SK-N-SH (cell line): ENCODE data around the gene AFAP1. TPM values are rescaled to one million over a fixed set of nuclear protein-coding genes. Genes with fewer than 3 reads are reported as not detected.

Experiments
- CTCF ChIA-PET: fragments of 300-600, 350-600 bp; formaldehyde crosslinking; extraction: SDS; loops from one replicate; lab custom pipeline; 2021; lab: Yijun Ruan, JAX
- POLR2A ChIA-PET: fragments of 350-600 bp; sonication (Branson Sonifier 250); formaldehyde crosslinking; extraction: SDS; loops from one replicate; lab custom pipeline; 2020; ENCODE audit warnings: antibody characterized with exemption, inconsistent platforms; lab: Yijun Ruan, JAX
- DNase-seq: peaks from one replicate; pipeline ENCODE4 v3.0.0; 2012
- H2AFZ ChIP-seq: fragments of 200-600 bp; sonication (generic); 2 replicates; pipeline ENCODE4 v1.8.1; 2016; ENCODE audit warnings: antibody characterized with exemption, mild to moderate bottlenecking, low read depth
- H3F3A ChIP-seq: fragments of 200-600 bp; sonication (generic); replicated peaks from 2 replicates; pipeline ENCODE3; 2016; ENCODE audit warnings: antibody characterized with exemption, mild to moderate bottlenecking; ENCODE audit not compliant: insufficient read depth
- H3K27ac ChIP-seq, 2 experiments: fragments of 200-500 bp in 1 of 2; fragments of 200-600 bp in 1 of 2; sonication (Bioruptor generic) in 1 of 2; sonication (generic), shearing (Covaris generic) in 1 of 2; 2 replicates each; pipeline versions ENCODE4 v1.5.1 to v1.6.1; 2014 to 2016; ENCODE audit warnings: low read depth in 2 of 2, inconsistent platforms in 1 of 2, low read length in 1 of 2, mild to moderate bottlenecking in 1 of 2, mixed read lengths in 1 of 2
- H3K27me3 ChIP-seq: fragments of 200-600 bp; sonication (generic), shearing (Covaris generic); 2 replicates; pipeline ENCODE4 v1.6.1; 2016; ENCODE audit warnings: mixed run types; ENCODE audit not compliant: insufficient read depth
- H3K36me3 ChIP-seq, 2 experiments: fragments of 200-500 bp in 1 of 2; fragments of 200-600 bp in 1 of 2; sonication (Bioruptor generic) in 1 of 2; sonication (generic) in 1 of 2; replicated peaks in 1 of 2; 2 replicates each; pipeline versions ENCODE3 to v1.5.1; 2014 to 2016; ENCODE audit warnings: low read length in 1 of 2, mild to moderate bottlenecking in 1 of 2; ENCODE audit not compliant: insufficient read depth in 2 of 2, control insufficient read depth in 1 of 2
- H3K4me1 ChIP-seq, 2 experiments: fragments of 200-500 bp in 1 of 2; fragments of 200-600 bp in 1 of 2; sonication (Bioruptor generic) in 1 of 2; sonication (generic), shearing (Covaris generic) in 1 of 2; 2 replicates each; pipeline versions ENCODE4 v1.5.1 to v1.6.1; 2014 to 2016; ENCODE audit warnings: low read depth in 1 of 2, low read length in 1 of 2, mixed run types in 1 of 2; ENCODE audit not compliant: insufficient read depth in 2 of 2, control insufficient read depth in 1 of 2
- H3K4me2 ChIP-seq: fragments of 200-600 bp; sonication (generic), shearing (Covaris generic); 2 replicates; pipeline ENCODE4 v1.6.1; 2017; ENCODE audit warnings: mixed run types
- H3K4me3 ChIP-seq, 2 experiments: fragments of 200-500 bp in 1 of 2; fragments of 200-600 bp in 1 of 2; sonication (Bioruptor generic) in 1 of 2; sonication (generic), shearing (Covaris generic) in 1 of 2; 2 replicates each; pipeline versions ENCODE4 v1.5.1 to v1.8.1; 2014 to 2016; ENCODE audit warnings: low read depth in 2 of 2, inconsistent platforms in 1 of 2, low read length in 1 of 2, mild to moderate bottlenecking in 1 of 2, mixed read lengths in 1 of 2, moderate library complexity in 1 of 2
- H3K79me2 ChIP-seq: fragments of 200-600 bp; sonication (generic); 2 replicates; pipeline ENCODE4 v1.8.1; 2017; ENCODE audit warnings: mild to moderate bottlenecking; ENCODE audit not compliant: insufficient read depth
- H3K9ac ChIP-seq: fragments of 200-600 bp; sonication (generic); 2 replicates; pipeline ENCODE4 v1.6.1; 2017; ENCODE audit warnings: mixed run types
- H3K9me2 ChIP-seq: fragments of 200-600 bp; sonication (generic); 2 replicates; pipeline ENCODE4 v1.6.1; 2017; ENCODE audit warnings: mixed run types
- H3K9me3 ChIP-seq: fragments of 200-600 bp; sonication (generic); 2 replicates; pipeline ENCODE4 v1.6.1; 2017; ENCODE audit warnings: mixed run types, mild to moderate bottlenecking, moderate library complexity
- H4K20me1 ChIP-seq: fragments of 200-600 bp; sonication (generic); 2 replicates; pipeline ENCODE4 v1.6.1; 2017; ENCODE audit warnings: mild to moderate bottlenecking, mixed run types; ENCODE audit not compliant: insufficient read depth
- CTCF ChIP-seq: fragments of 200-600 bp; sonication (generic); IDR thresholded peaks from 2 replicates; pipeline ENCODE4 v1.6.1; 2017; ENCODE audit warnings: antibody characterized with exemption, mild to moderate bottlenecking, moderate library complexity
- FOXJ3 ChIP-seq: sonication (generic); formaldehyde crosslinking; IDR thresholded peaks from 2 replicates; pipeline ENCODE4 v1.5.1; 2020; ENCODE audit warnings: mild to moderate bottlenecking, missing genetic modification reagents
- GABPA ChIP-seq: IDR thresholded peaks from 2 replicates; pipeline ENCODE4 v1.4.0; 2012; ENCODE audit warnings: low read depth, mild to moderate bottlenecking
- MEF2A ChIP-seq: IDR thresholded peaks from 2 replicates; pipeline ENCODE4 v1.4.0; 2012; ENCODE audit warnings: low read depth, borderline replicate concordance
- PBX3 ChIP-seq: IDR thresholded peaks from 2 replicates; pipeline ENCODE4; 2012
- RAD21 ChIP-seq: IDR thresholded peaks from 2 replicates; pipeline ENCODE4 v1.6.1; 2012; ENCODE audit warnings: mild to moderate bottlenecking, low read length
- RCOR1 ChIP-seq: fragments of 150-350 bp; IDR thresholded peaks from 2 replicates; pipeline ENCODE4 v1.6.1; 2017; ENCODE audit warnings: antibody characterized with exemption, low read length
- REST ChIP-seq: IDR thresholded peaks from 2 replicates; pipeline ENCODE4 v1.6.1; 2012; ENCODE audit warnings: mild to moderate bottlenecking, low read depth, low read length, moderate library complexity
- RFX5 ChIP-seq: IDR thresholded peaks from 2 replicates; pipeline ENCODE4 v1.6.1; 2012; ENCODE audit warnings: mild to moderate bottlenecking, improper control_type of control experiment, low read length
- RXRA ChIP-seq: IDR thresholded peaks from 2 replicates; pipeline ENCODE4 v1.4.0; 2012; ENCODE audit warnings: low read depth, mild to moderate bottlenecking, borderline replicate concordance
- TAF1 ChIP-seq: IDR thresholded peaks from 2 replicates; pipeline ENCODE4 v1.6.1; 2012; ENCODE audit warnings: low read depth, mild to moderate bottlenecking, low read length, moderate library complexity, borderline replicate concordance
- TEAD4 ChIP-seq: IDR thresholded peaks from 2 replicates; pipeline ENCODE4 v1.4.0; 2012; ENCODE audit warnings: mild to moderate bottlenecking, borderline replicate concordance; ENCODE audit not compliant: insufficient read depth
- USF2 ChIP-seq: fragments of 150-350 bp; IDR thresholded peaks from 2 replicates; pipeline ENCODE4 v1.6.1; 2017; ENCODE audit warnings: antibody characterized with exemption, low read length, low read depth, borderline replicate concordance
- WGBS: methylation state at CpG from one replicate; pipeline ENCODE4 v1.1.6; 2017; ENCODE audit warnings: low lambda C conversion rate; 5-methylcytosine and 5-hydroxymethylcytosine counted together
- polyA plus RNA-seq, 3 experiments: library from polyadenylated mRNA; depleted of rRNA; stranded (reverse); fragments of >200 nt; gene quantifications; 2 replicates each; pipeline ENCODE4 v1.2.3, GENCODE V29; 2012

The AFAP1 gene
- polyA plus RNA-seq, 1 of the 3 experiments (the other 2 are of a cell fraction): 67.9 TPM

- TF ChIP-seq PBX3 (peak; percentile 36), RFX5 (no peak), CTCF (no peak), RAD21 (no peak), MEF2A (no peak), USF2 (no peak), TEAD4 (peak; percentile 77)
Measured at GRCh38 chr4:7805533-7806337, 133.9 kb downstream of the AFAP1 start (continued).

- H3K4me3 ChIP-seq: no peak overlapping the region
- H3K4me2 ChIP-seq: no peak overlapping the region
- H3K27me3 ChIP-seq: no peaks in the 10 kb centered on the region
- no peak overlapping the region for H2AFZ ChIP-seq
- no peak for DNase-seq
- H3K9me3 ChIP-seq: no peaks in the 10 kb centered on the region
- peaks cover 56 to 59% of the 10 kb centered on the region in 2 experiments for H3K36me3 ChIP-seq
- H3F3A ChIP-seq: peaks cover 55% of the 10 kb centered on the region
- peaks cover 90% of the 10 kb centered on the region for H3K79me2 ChIP-seq
- CTCF ChIA-PET: interaction anchor here (0.6 to 13.1 kb wide), 53 partner anchors 12 to 602 kb away, joined by 3 to 231 read pairs (median 8); partner anchors contain the start of gene AFAP1
- peaks cover 24 to 31% of the 10 kb centered on the region in 2 experiments for H3K4me1 ChIP-seq
- TF ChIP-seq REST (no peak), GABPA (no peak), TAF1 (no peak), RCOR1 (no peak), RXRA (no peak), MEF2A (no peak), FOXJ3 (CRISPR knock-in tag) (no peak), USF2 (no peak)
- no peaks in the 10 kb centered on the region for H3K9me2 ChIP-seq
- peak overlapping the region; percentile 67 to 86 for H3K27ac ChIP-seq
- POLR2A ChIA-PET: interaction anchor here (1.2 kb wide), 1 partner anchor 90 kb away, joined by 3 read pairs; no protein-coding TSS in a partner anchor
- 90% methylated on average over 15 of the region's 15 CpGs for WGBS
- H3K9ac ChIP-seq: no peak overlapping the region
- peaks cover 6% of the 10 kb centered on the region for H4K20me1 ChIP-seq
Measured at GRCh38 chr4:7804756-7805385, 134.8 kb downstream of the AFAP1 start.
